Activated CD4-positive, alpha-beta T cell treated with anti-CD3 and anti-CD28 coated beads, Interleukin-2, amount 10 ng/mL, durations not matched to agents 7 days and 5 days (primary cell): ENCODE measurements around the gene PUSL1. TPM values are rescaled to one million over a fixed set of nuclear protein-coding genes. Genes with fewer than 3 reads are reported as not detected.
A peak's percentile ranks its signal among the peaks of the same experiment; 100 is the strongest.

ENCODE experiments used
- CTCF ChIA-PET: fragments of 350-600 bp; sonication (Branson Sonifier 250); formaldehyde crosslinking; loops from one replicate; lab custom pipeline; 2021; ENCODE audit warnings: antibody characterized with exemption; lab: Charles Lee
- POLR2A ChIA-PET: fragments of 350-600 bp; sonication (Branson Sonifier 250); formaldehyde crosslinking; loops from one replicate; lab custom pipeline; 2021; ENCODE audit warnings: antibody characterized with exemption; lab: Charles Lee
- DNase-seq: peaks from one replicate; pipeline ENCODE4 v3.0.0-alpha.2; 2020
- H3K27ac Mint-ChIP-seq: one replicate; pipeline ENCODE4 v1.8.0; 2021; ENCODE audit warnings: mild to moderate bottlenecking, moderate library complexity, mixed read lengths
- H3K27me3 Mint-ChIP-seq: one replicate; pipeline ENCODE4 v1.8.0; 2021; ENCODE audit warnings: mixed read lengths
- H3K36me3 Mint-ChIP-seq: one replicate; pipeline ENCODE4 v1.8.0; 2021; ENCODE audit warnings: low read depth, mixed read lengths
- H3K4me1 Mint-ChIP-seq: one replicate; pipeline ENCODE4 v1.8.0; 2021; ENCODE audit warnings: mixed read lengths
- H3K4me3 Mint-ChIP-seq: one replicate; pipeline ENCODE4 v1.8.0; 2021; ENCODE audit warnings: mild to moderate bottlenecking, moderate library complexity, mixed read lengths
- H3K9me3 Mint-ChIP-seq: one replicate; pipeline ENCODE4 v1.8.0; 2021; ENCODE audit warnings: mixed read lengths
- total RNA-seq, 2 experiments: library from RNA; stranded (reverse); gene quantifications; one replicate each; pipeline ENCODE4 v1.2.3, GENCODE V29; 2021

The PUSL1 gene
- total RNA-seq, 2 experiments from 2014 or later = 18.9 to 24.4 TPM

GRCh38 chr1:1345860-1346500 is 37.6 kb downstream of the PUSL1 start:
- ChIA-PET POLR2A (no interaction called here), CTCF (interaction anchor here (1.1 to 1.8 kb wide), 3 partner anchors 19 to 224 kb away, joined by 3 to 5 read pairs (median 3); partner anchors contain the start of gene AURKAIP1)
- DNase-seq = no peak
- peaks cover 8% of the 10 kb centered on the region for H3K36me3 Mint-ChIP-seq
- peaks cover 11% of the 10 kb centered on the region for H3K4me1 Mint-ChIP-seq
- no peaks in the 10 kb centered on the region for H3K27me3 Mint-ChIP-seq
- H3K9me3 Mint-ChIP-seq = peaks cover 4% of the 10 kb centered on the region
- H3K27ac Mint-ChIP-seq = no peak overlapping the region
- H3K4me3 Mint-ChIP-seq = no peak overlapping the region

- ChIA-PET CTCF (interaction anchor here (1.1 to 2.3 kb wide), 4 partner anchors 20 to 224 kb away, joined by 3 to 9 read pairs (median 4); partner anchors contain the start of gene AURKAIP1), POLR2A (no interaction called here)
- no peak overlapping the region for H3K27ac Mint-ChIP-seq
- H3K9me3 Mint-ChIP-seq = no peaks in the 10 kb centered on the region
- H3K4me3 Mint-ChIP-seq = peak overlapping the region; percentile 74
- peaks cover 11% of the 10 kb centered on the region for H3K4me1 Mint-ChIP-seq
- peaks cover 3% of the 10 kb centered on the region for H3K36me3 Mint-ChIP-seq
- H3K27me3 Mint-ChIP-seq = no peaks in the 10 kb centered on the region
- DNase-seq = no peak
Measured at GRCh38 chr1:1346501-1346890, 38.1 kb downstream of the PUSL1 start.

GRCh38 chr1:1347026-1347595 is 38.7 kb downstream of the PUSL1 start:
- no peaks in the 10 kb centered on the region for H3K36me3 Mint-ChIP-seq
- POLR2A ChIA-PET = no interaction called here
- H3K4me3 Mint-ChIP-seq = peak overlapping the region; percentile 74
- H3K27ac Mint-ChIP-seq = no peak overlapping the region
- CTCF ChIA-PET = interaction anchor here (1.6 to 2.3 kb wide), 3 partner anchors 25 to 225 kb away, joined by 3 to 9 read pairs (median 5); partner anchors contain the start of gene AURKAIP1
- H3K4me1 Mint-ChIP-seq = peaks cover 13% of the 10 kb centered on the region
- H3K9me3 Mint-ChIP-seq = no peaks in the 10 kb centered on the region
- peaks cover 2% of the 10 kb centered on the region for H3K27me3 Mint-ChIP-seq
- DNase-seq = no peak

- H3K27me3 Mint-ChIP-seq = peaks cover 9% of the 10 kb centered on the region
- H3K27ac Mint-ChIP-seq = peak overlapping the region; percentile 64
- H3K36me3 Mint-ChIP-seq = no peaks in the 10 kb centered on the region
- no peak for DNase-seq
- no peaks in the 10 kb centered on the region for H3K9me3 Mint-ChIP-seq
- POLR2A ChIA-PET = no interaction called here
- H3K4me1 Mint-ChIP-seq = peaks cover 19% of the 10 kb centered on the region
- H3K4me3 Mint-ChIP-seq = peak overlapping the region; percentile 74
- CTCF ChIA-PET = interaction anchor here (0.7 to 2.3 kb wide), 8 partner anchors 21 to 284 kb away, joined by 3 to 9 read pairs (median 4); partner anchors contain the start of gene AURKAIP1
Measured at GRCh38 chr1:1347663-1348419, 39.4 kb downstream of the PUSL1 start.

GRCh38 chr1:1348420-1349255 is 40.2 kb downstream of the PUSL1 start:
- Mint-ChIP-seq H3K9me3 (no peaks in the 10 kb centered on the region), H3K27ac (peak overlapping the region; percentile 64), H3K27me3 (peaks cover 16% of the 10 kb centered on the region), H3K36me3 (no peaks in the 10 kb centered on the region), H3K4me1 (peaks cover 23% of the 10 kb centered on the region), H3K4me3 (peak overlapping the region; percentile 74)
- no peak for DNase-seq
- CTCF ChIA-PET = interaction anchor here (0.6 to 2.3 kb wide), 6 partner anchors 20 to 285 kb away, joined by 3 to 9 read pairs (median 4); partner anchors contain the start of gene AURKAIP1
- POLR2A ChIA-PET = no interaction called here

GRCh38 chr1:1349256-1350012 is 41.0 kb downstream of the PUSL1 start, which contains the start of gene DVL1:
Gene DVL1, minus strand, starts transcription at chr1:1349418. Its CDS starts 353 bp downstream, at chr1:1349065.
- H3K36me3 Mint-ChIP-seq = no peaks in the 10 kb centered on the region
- peak within 1 kb of the TSS; percentile 74 for H3K4me3 Mint-ChIP-seq
- H3K27ac Mint-ChIP-seq = peak within 1 kb of the TSS; percentile 64
- ChIA-PET CTCF (interaction anchor here (1.4 kb wide), 1 partner anchor 26 kb away, joined by 4 read pairs; the partner anchor contains the start of gene AURKAIP1), POLR2A (no interaction called here)
- DNase-seq = peak; percentile 72
- peaks cover 27% of the 10 kb centered on the region for H3K4me1 Mint-ChIP-seq
- peaks cover 22% of the 10 kb centered on the region for H3K27me3 Mint-ChIP-seq
- H3K9me3 Mint-ChIP-seq = no peaks in the 10 kb centered on the region

- H3K27me3 Mint-ChIP-seq = peaks cover 22% of the 10 kb centered on the region
- DNase-seq = no peak
- ChIA-PET POLR2A (no interaction called here), CTCF (interaction anchor here (0.6 to 1.6 kb wide), 7 partner anchors 19 to 174 kb away, joined by 3 to 5 read pairs (median 4); partner anchors contain the start of genes AURKAIP1 and CCNL2)
- H3K4me1 Mint-ChIP-seq = peaks cover 27% of the 10 kb centered on the region
- H3K4me3 Mint-ChIP-seq = peak overlapping the region; percentile 58
- H3K36me3 Mint-ChIP-seq = no peaks in the 10 kb centered on the region
- no peaks in the 10 kb centered on the region for H3K9me3 Mint-ChIP-seq
- H3K27ac Mint-ChIP-seq = peak overlapping the region; percentile 69
Measured at GRCh38 chr1:1351511-1352427, 43.4 kb downstream of the PUSL1 start.

GRCh38 chr1:1352786-1353388 is 44.5 kb downstream of the PUSL1 start:
- DNase-seq = no peak
- POLR2A ChIA-PET = no interaction called here
- Mint-ChIP-seq H3K4me1 (peaks cover 17% of the 10 kb centered on the region), H3K9me3 (no peaks in the 10 kb centered on the region), H3K27me3 (peaks cover 22% of the 10 kb centered on the region), H3K27ac (peak overlapping the region; percentile 25), H3K4me3 (peak overlapping the region; percentile 58), H3K36me3 (no peaks in the 10 kb centered on the region)
- CTCF ChIA-PET = interaction anchor here (1.6 kb wide), 1 partner anchor 20 kb away, joined by 4 read pairs; no protein-coding TSS in a partner anchor

GRCh38 chr1:1353389-1354151 is 45.2 kb downstream of the PUSL1 start:
- peaks cover 22% of the 10 kb centered on the region for H3K27me3 Mint-ChIP-seq
- H3K4me3 Mint-ChIP-seq = no peak overlapping the region
- H3K36me3 Mint-ChIP-seq = no peaks in the 10 kb centered on the region
- POLR2A ChIA-PET = no interaction called here
- peaks cover 18% of the 10 kb centered on the region for H3K4me1 Mint-ChIP-seq
- CTCF ChIA-PET = interaction anchor here (1.6 kb wide), 1 partner anchor 19 kb away, joined by 4 read pairs; no protein-coding TSS in a partner anchor
- no peak for DNase-seq
- H3K9me3 Mint-ChIP-seq = no peaks in the 10 kb centered on the region
- peak overlapping the region; percentile 25 for H3K27ac Mint-ChIP-seq
